Endodermal cell (in vitro differentiated cells): ENCODE results near the gene CYP26A1. TPM values are rescaled to one million over a fixed set of nuclear protein-coding genes. Genes with fewer than 3 reads are reported as not detected.

Experiments
- DNase-seq: peaks from one replicate; pipeline ENCODE4 v3.0.0-alpha.2; 2017
- H3K27ac ChIP-seq: 2 replicates; pipeline ENCODE4 v1.5.1; 2013; ENCODE audit warnings: mild to moderate bottlenecking, low read depth, low read length, moderate library complexity
- H3K27me3 ChIP-seq: 2 replicates; pipeline ENCODE4 v1.6.1; 2013; ENCODE audit warnings: mild to moderate bottlenecking, low read length, moderate library complexity; ENCODE audit not compliant: insufficient read depth, control insufficient read depth, poor library complexity, severe bottlenecking
- H3K36me3 ChIP-seq: 2 replicates; pipeline ENCODE4 v1.7.0; 2013; ENCODE audit warnings: mild to moderate bottlenecking, low read length, moderate library complexity; ENCODE audit not compliant: control insufficient read depth, insufficient read depth
- H3K4me1 ChIP-seq: one replicate; pipeline ENCODE4 v1.7.0; 2013; ENCODE audit warnings: low read length; ENCODE audit not compliant: control insufficient read depth, insufficient read depth
- H3K4me3 ChIP-seq: 2 replicates; pipeline ENCODE4 v1.5.1; 2013; ENCODE audit warnings: mild to moderate bottlenecking, low read length, moderate library complexity
- H3K9ac ChIP-seq: 2 replicates; pipeline ENCODE4 v1.6.1; 2013; ENCODE audit warnings: mild to moderate bottlenecking, low read length, moderate library complexity; ENCODE audit not compliant: poor library complexity, severe bottlenecking; ENCODE audit errors: extremely low read depth
- H3K9me3 ChIP-seq: 2 replicates; pipeline ENCODE4 v1.6.1; 2013; ENCODE audit warnings: mild to moderate bottlenecking, low read length, moderate library complexity; ENCODE audit not compliant: control insufficient read depth
- H3K27ac Mint-ChIP-seq: 2 replicates; pipeline ENCODE4 v1.8.0; 2020; ENCODE audit warnings: mixed read lengths
- H3K27me3 Mint-ChIP-seq: 2 replicates; pipeline ENCODE4 v1.8.0; 2021; ENCODE audit warnings: mild to moderate bottlenecking, mixed read lengths; ENCODE audit not compliant: insufficient read depth
- H3K36me3 Mint-ChIP-seq: 2 replicates; pipeline ENCODE4 v1.8.0; 2020; ENCODE audit warnings: low read depth, mixed read lengths
- H3K4me1 Mint-ChIP-seq: 2 replicates; pipeline ENCODE4 v1.8.0; 2020; ENCODE audit warnings: mixed read lengths
- H3K4me3 Mint-ChIP-seq: 2 replicates; pipeline ENCODE4 v1.8.0; 2020; ENCODE audit warnings: mild to moderate bottlenecking, moderate library complexity, mixed read lengths
- H3K9me3 Mint-ChIP-seq: 2 replicates; pipeline ENCODE4 v1.8.0; 2020; ENCODE audit warnings: mild to moderate bottlenecking, mixed read lengths
- WGBS, 2 experiments: methylation state at CpG; one replicate each; pipeline versions ENCODE4 v1.1.5 to v1.1.7; 2013; ENCODE audit warnings: missing lambda C conversion rate in 2 of 2, mixed read lengths in 1 of 2; ENCODE audit not compliant: insufficient coverage in 1 of 2, insufficient read length in 1 of 2; 5-methylcytosine and 5-hydroxymethylcytosine counted together
- total RNA-seq, 2 donors: library from RNA; stranded (reverse); fragmentation: NEBNext Ultra II Directional in 1 of 2; extraction: Animal tissue kit (Norgen Biotek cat#: 25700) in 1 of 2; gene quantifications; 2 replicates in 1 of 2; 3 replicates in 1 of 2; pipeline ENCODE4 v1.2.1, GENCODE V29; 2021
- TF ChIP-seq, protein P1 (sequence below): fragments of 200-600 bp; sonication (generic); conservative IDR thresholded peaks from 2 replicates; pipeline ENCODE4 v1.5.0; 2021; ENCODE audit warnings: antibody characterized with exemption, mild to moderate bottlenecking

CYP26A1 gene
- total RNA-seq, 2 donors from 2014 or later = 800 to 857 TPM

DNA sequence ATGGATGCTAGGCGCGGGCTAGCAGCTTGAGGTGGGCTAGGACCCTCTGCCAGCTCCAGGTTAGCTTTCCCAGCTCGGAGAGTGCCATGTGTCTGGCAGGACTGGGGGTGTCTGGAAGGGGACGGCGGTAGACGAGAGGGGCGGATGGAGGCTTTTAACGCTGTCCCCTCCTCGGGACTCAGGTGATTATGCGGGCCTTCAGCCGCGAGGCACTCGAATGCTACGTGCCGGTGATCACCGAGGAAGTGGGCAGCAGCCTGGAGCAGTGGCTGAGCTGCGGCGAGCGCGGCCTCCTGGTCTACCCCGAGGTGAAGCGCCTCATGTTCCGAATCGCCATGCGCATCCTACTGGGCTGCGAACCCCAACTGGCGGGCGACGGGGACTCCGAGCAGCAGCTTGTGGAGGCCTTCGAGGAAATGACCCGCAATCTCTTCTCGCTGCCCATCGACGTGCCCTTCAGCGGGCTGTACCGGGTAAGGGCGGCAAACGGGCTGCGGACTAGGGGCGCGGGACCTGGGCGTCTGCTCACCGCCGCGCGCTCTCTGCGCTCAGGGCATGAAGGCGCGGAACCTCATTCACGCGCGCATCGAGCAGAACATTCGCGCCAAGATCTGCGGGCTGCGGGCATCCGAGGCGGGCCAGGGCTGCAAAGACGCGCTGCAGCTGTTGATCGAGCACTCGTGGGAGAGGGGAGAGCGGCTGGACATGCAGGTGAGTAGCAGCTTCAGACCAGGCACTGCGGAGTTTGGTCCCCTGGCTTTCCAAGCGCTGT is 1.1 kb downstream of the CYP26A1 start:
- peaks cover 2% of the 10 kb centered on the region for H3K9me3 Mint-ChIP-seq
- H3K9ac ChIP-seq = peak overlapping the region; percentile 98
- H3K27ac Mint-ChIP-seq = peak overlapping the region; percentile 78
- peaks cover 3% of the 10 kb centered on the region for H3K4me1 ChIP-seq
- WGBS, 2 experiments = 1 to 2% methylated on average over 46 to 67 of the region's 67 CpGs
- peaks cover 53% of the 10 kb centered on the region for H3K27me3 Mint-ChIP-seq
- no peaks in the 10 kb centered on the region for H3K9me3 ChIP-seq
- TF ChIP-seq, protein P1, sequence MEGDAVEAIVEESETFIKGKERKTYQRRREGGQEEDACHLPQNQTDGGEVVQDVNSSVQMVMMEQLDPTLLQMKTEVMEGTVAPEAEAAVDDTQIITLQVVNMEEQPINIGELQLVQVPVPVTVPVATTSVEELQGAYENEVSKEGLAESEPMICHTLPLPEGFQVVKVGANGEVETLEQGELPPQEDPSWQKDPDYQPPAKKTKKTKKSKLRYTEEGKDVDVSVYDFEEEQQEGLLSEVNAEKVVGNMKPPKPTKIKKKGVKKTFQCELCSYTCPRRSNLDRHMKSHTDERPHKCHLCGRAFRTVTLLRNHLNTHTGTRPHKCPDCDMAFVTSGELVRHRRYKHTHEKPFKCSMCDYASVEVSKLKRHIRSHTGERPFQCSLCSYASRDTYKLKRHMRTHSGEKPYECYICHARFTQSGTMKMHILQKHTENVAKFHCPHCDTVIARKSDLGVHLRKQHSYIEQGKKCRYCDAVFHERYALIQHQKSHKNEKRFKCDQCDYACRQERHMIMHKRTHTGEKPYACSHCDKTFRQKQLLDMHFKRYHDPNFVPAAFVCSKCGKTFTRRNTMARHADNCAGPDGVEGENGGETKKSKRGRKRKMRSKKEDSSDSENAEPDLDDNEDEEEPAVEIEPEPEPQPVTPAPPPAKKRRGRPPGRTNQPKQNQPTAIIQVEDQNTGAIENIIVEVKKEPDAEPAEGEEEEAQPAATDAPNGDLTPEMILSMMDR = no peak
- DNase-seq = peak; percentile 78
- H3K4me3 Mint-ChIP-seq = peak overlapping the region; percentile 99
- H3K27ac ChIP-seq = peak overlapping the region; percentile 18
- peaks cover 20% of the 10 kb centered on the region for H3K4me1 Mint-ChIP-seq
- H3K27me3 ChIP-seq = peaks cover 16% of the 10 kb centered on the region
- H3K4me3 ChIP-seq = peak overlapping the region; percentile 93
- peaks cover 36% of the 10 kb centered on the region for H3K36me3 Mint-ChIP-seq
- H3K36me3 ChIP-seq = peaks cover 43% of the 10 kb centered on the region

DNA sequence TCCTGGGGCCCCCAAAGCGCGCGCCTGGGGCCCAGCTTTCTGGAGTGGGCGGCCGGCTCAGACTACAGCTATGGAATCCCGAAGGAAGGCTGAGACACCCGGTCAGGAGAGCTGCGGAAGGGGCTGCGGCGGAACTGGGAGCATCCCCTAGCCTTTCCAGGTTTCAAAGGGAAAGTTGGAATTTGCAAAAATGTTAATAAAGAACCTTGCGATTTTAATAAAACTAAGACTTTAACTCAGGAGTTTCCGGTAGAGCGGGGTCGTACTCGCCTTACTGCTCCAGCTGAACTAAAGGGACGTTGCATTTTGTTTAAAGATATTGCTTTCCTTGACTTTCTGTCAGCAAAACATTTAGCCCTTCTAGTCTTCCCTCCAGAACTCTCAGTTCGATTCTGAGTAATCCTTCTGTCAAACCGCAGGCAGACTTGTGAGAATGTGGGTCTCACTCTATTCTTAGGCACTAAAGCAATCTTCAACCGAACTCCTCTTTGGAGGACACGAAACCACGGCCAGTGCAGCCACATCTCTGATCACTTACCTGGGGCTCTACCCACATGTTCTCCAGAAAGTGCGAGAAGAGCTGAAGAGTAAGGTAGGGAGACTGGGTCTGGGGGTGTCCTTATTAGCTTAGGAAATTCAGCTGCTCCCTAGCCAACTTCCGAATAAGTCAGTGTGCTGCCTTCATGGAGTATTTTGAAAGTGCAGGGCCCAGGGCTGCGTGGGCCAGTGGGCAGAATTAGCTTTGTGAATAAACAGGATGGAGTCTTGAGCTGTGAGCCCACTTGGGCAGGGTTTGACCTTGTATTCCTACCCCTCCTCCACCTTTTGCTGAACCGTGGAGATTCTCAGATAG is 1.9 kb downstream of the CYP26A1 start:
- H3K27me3 Mint-ChIP-seq = peaks cover 45% of the 10 kb centered on the region
- peaks cover 3% of the 10 kb centered on the region for H3K4me1 ChIP-seq
- H3K4me3 ChIP-seq = peak overlapping the region; percentile 93
- H3K36me3 ChIP-seq = peaks cover 43% of the 10 kb centered on the region
- H3K4me3 Mint-ChIP-seq = peak overlapping the region; percentile 99
- peak overlapping the region; percentile 98 for H3K9ac ChIP-seq
- DNase-seq = no peak
- H3K9me3 Mint-ChIP-seq = peaks cover 2% of the 10 kb centered on the region
- peaks cover 8% of the 10 kb centered on the region for H3K27me3 ChIP-seq
- H3K27ac Mint-ChIP-seq = peak overlapping the region; percentile 78
- peaks cover 36% of the 10 kb centered on the region for H3K36me3 Mint-ChIP-seq
- H3K27ac ChIP-seq = no peak overlapping the region
- WGBS, 2 experiments = 3 to 12% methylated on average over 10 to 24 of the region's 25 CpGs
- peaks cover 22% of the 10 kb centered on the region for H3K4me1 Mint-ChIP-seq
- TF ChIP-seq, protein P1 = no peak
- no peaks in the 10 kb centered on the region for H3K9me3 ChIP-seq

DNA sequence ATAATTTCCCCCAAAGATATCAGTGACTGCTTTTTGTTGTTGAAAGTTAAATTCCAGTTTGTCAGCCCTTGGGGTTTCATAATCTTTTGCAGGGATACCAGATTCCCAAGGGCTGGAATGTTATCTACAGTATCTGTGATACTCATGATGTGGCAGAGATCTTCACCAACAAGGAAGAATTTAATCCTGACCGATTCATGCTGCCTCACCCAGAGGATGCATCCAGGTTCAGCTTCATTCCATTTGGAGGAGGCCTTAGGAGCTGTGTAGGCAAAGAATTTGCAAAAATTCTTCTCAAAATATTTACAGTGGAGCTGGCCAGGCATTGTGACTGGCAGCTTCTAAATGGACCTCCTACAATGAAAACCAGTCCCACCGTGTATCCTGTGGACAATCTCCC is 3.2 kb downstream of the CYP26A1 start:
- Histone ChIP-seq H3K36me3 (peaks cover 43% of the 10 kb centered on the region), H3K27ac (no peak overlapping the region), H3K27me3 (no peaks in the 10 kb centered on the region), H3K4me1 (no peaks in the 10 kb centered on the region), H3K9me3 (no peaks in the 10 kb centered on the region), H3K9ac (peak overlapping the region; percentile 98), H3K4me3 (peak overlapping the region; percentile 93)
- WGBS, 2 experiments = 41 to 44% methylated on average over 2 of the region's 2 CpGs
- TF ChIP-seq, protein P1 = no peak
- H3K36me3 Mint-ChIP-seq = peaks cover 36% of the 10 kb centered on the region
- peaks cover 33% of the 10 kb centered on the region for H3K27me3 Mint-ChIP-seq
- H3K9me3 Mint-ChIP-seq = peaks cover 2% of the 10 kb centered on the region
- peak overlapping the region; percentile 50 for H3K27ac Mint-ChIP-seq
- peak overlapping the region; percentile 99 for H3K4me3 Mint-ChIP-seq
- peaks cover 18% of the 10 kb centered on the region for H3K4me1 Mint-ChIP-seq
- DNase-seq = no peak
